ENCODE measurements around the gene POLR3C.

- TF ChIP-seq CTCF (IDR thresholded peaks at IDR 0.05; ENCODE audit: insufficient read depth, low read length, poor library complexity, severe bottlenecking): no peak
- no peak for TF ChIP-seq EZH2phosphoT487 (conservative IDR thresholded peaks at IDR 0.05; ENCODE audit: low read length)
Measured at GRCh38 chr1:145784409-145784808, 39.6 kb upstream of the POLR3C start.
